T-cell (primary cell): ENCODE measurements around the gene NRSN2. TPM values are rescaled to one million over a fixed set of nuclear protein-coding genes. Genes with fewer than 3 reads are reported as not detected.

Experiments
- ATAC-seq, 4 experiments: fragments of 200-7000 bp in 3 of 4; fragments of 150-1000 bp in 1 of 4; cut with Tn5 transposase; replicated peaks in 1 of 4; 1 replicate in 3 of 4; 2 replicates in 1 of 4; pipeline ENCODE4 v1.10.0; 2021; ENCODE audit warnings: moderate library complexity in 3 of 4, mild to moderate bottlenecking in 2 of 4, moderate number of reproducible peaks in 1 of 4
- CTCF ChIA-PET, 2 donors: fragments of 300-600 bp; sonication (Branson Sonifier 250); formaldehyde crosslinking; loops; one replicate each; lab custom pipeline; 2022; ENCODE audit warnings: antibody characterized with exemption in 2 of 2; lab: Charles Lee
- POLR2A ChIA-PET, 2 donors: fragments of 300-600 bp; sonication (Branson Sonifier 250); formaldehyde crosslinking; loops; one replicate each; lab custom pipeline; 2022; ENCODE audit warnings: antibody characterized with exemption in 2 of 2; lab: Charles Lee
- DNase-seq, 35 experiments: peaks; one replicate each; pipeline versions ENCODE4 v3.0.0 to v3.0.0-alpha.2; 2013 to 2023
- H3K27ac ChIP-seq: one replicate; pipeline ENCODE4 v1.5.1; 2013; ENCODE audit warnings: low read length
- H3K27me3 ChIP-seq, 2 experiments: replicated peaks in 1 of 2; 1 replicate in 1 of 2; 2 replicates in 1 of 2; pipeline versions ENCODE4 v1.6.1 to v1.7.0; 2013; ENCODE audit warnings: low read length in 1 of 2, mixed read lengths in 1 of 2; ENCODE audit not compliant: control insufficient read depth in 2 of 2, insufficient read depth in 2 of 2; ENCODE audit errors: extremely low read depth in 1 of 2
- H3K36me3 ChIP-seq, 2 donors: 1 replicate in 1 of 2; 2 replicates in 1 of 2; pipeline versions ENCODE4 v1.6.1 to v1.7.0; 2013; ENCODE audit warnings: low read length in 1 of 2; ENCODE audit not compliant: control insufficient read depth in 2 of 2, insufficient read depth in 1 of 2; ENCODE audit errors: extremely low read depth in 1 of 2
- H3K4me1 ChIP-seq, 2 experiments: 1 replicate in 1 of 2; 2 replicates in 1 of 2; pipeline versions ENCODE4 v1.6.1 to v1.7.0; 2013; ENCODE audit warnings: low read length in 2 of 2, mixed read lengths in 1 of 2; ENCODE audit not compliant: insufficient read depth in 2 of 2, control insufficient read depth in 1 of 2; ENCODE audit errors: extremely low read depth in 1 of 2
- H3K4me3 ChIP-seq, 2 donors: 1 replicate in 1 of 2; 2 replicates in 1 of 2; pipeline versions ENCODE4 v1.5.1 to v1.7.0; 2013; ENCODE audit warnings: mild to moderate bottlenecking in 2 of 2, low read length in 1 of 2, moderate library complexity in 1 of 2; ENCODE audit not compliant: control insufficient read depth in 1 of 2; ENCODE audit errors: extremely low read depth in 1 of 2
- H3K9me3 ChIP-seq: 2 replicates; pipeline ENCODE4 v1.7.0; 2013
- H3K27ac Mint-ChIP-seq, 2 donors: one replicate each; pipeline ENCODE4 v1.8.0; 2020 to 2021; ENCODE audit warnings: mild to moderate bottlenecking in 2 of 2, mixed read lengths in 2 of 2
- H3K27me3 Mint-ChIP-seq, 2 donors: one replicate each; pipeline ENCODE4 v1.8.0; 2021 to 2022; ENCODE audit warnings: mixed read lengths in 2 of 2
- H3K36me3 Mint-ChIP-seq: one replicate; pipeline ENCODE4 v1.8.0; 2021; ENCODE audit warnings: mixed read lengths
- H3K4me1 Mint-ChIP-seq, 3 donors: one replicate each; pipeline ENCODE4 v1.8.0; 2020 to 2022; ENCODE audit warnings: mixed read lengths in 3 of 3, mild to moderate bottlenecking in 1 of 3
- H3K4me3 Mint-ChIP-seq, 3 donors: one replicate each; pipeline ENCODE4 v1.8.0; 2020 to 2022; ENCODE audit warnings: mild to moderate bottlenecking in 3 of 3, mixed read lengths in 3 of 3, moderate library complexity in 3 of 3
- H3K9me3 Mint-ChIP-seq, 3 donors: one replicate each; pipeline ENCODE4 v1.8.0; 2020 to 2022; ENCODE audit warnings: mixed read lengths in 3 of 3
- WGBS: methylation state at CpG from one replicate; pipeline ENCODE4 v1.1.5; 2013; ENCODE audit warnings: missing lambda C conversion rate; ENCODE audit not compliant: insufficient coverage; 5-methylcytosine and 5-hydroxymethylcytosine counted together
- total RNA-seq, 35 experiments: library from RNA in 6 of 35; stranded (reverse) in 6 of 35; fragments of 120-200 nt in 1 of 35; gene quantifications; one replicate each; pipeline versions ENCODE4 v1.2.1 to v1.2.4 and lab custom pipeline; 2013 to 2026

Gene NRSN2
- total RNA-seq, 5 donors from 2014 or later (not counting 1 experiment from before 2014, with no cell fraction given): 0.70 to 1.8 (median 1.3) TPM

- Histone ChIP-seq H3K4me3 (no peak overlapping the region), H3K27ac (no peak overlapping the region), H3K27me3 (peaks cover 0 to 5% of the 10 kb centered on the region in 2 experiments), H3K36me3 (no peaks in the 10 kb centered on the region), H3K4me1 (peaks cover 0 to 9% of the 10 kb centered on the region in 2 experiments), H3K9me3 (no peaks in the 10 kb centered on the region)
- H3K27me3 Mint-ChIP-seq: no peaks in the 10 kb centered on the region
- H3K27ac Mint-ChIP-seq: peak overlapping the region in 1 of 2 donors; percentile 58
- 92% methylated on average over 4 of the region's 11 CpGs for WGBS
- POLR2A ChIA-PET: no interaction called here
- no peaks in the 10 kb centered on the region for H3K36me3 Mint-ChIP-seq
- no peak overlapping the region for H3K4me3 Mint-ChIP-seq
- CTCF ChIA-PET: no interaction called here
- H3K9me3 Mint-ChIP-seq: no peaks in the 10 kb centered on the region
- peaks cover 18 to 27% (median 19%) of the 10 kb centered on the region in 3 donors for H3K4me1 Mint-ChIP-seq
- ATAC-seq (no peak), DNase-seq (no peak)
Observed at GRCh38 chr20:305745-306144, 41.2 kb upstream of the NRSN2 start.

GRCh38 chr20:308427-309038, 38.4 kb upstream of the NRSN2 start:
- 96% methylated on average over 4 of the region's 7 CpGs for WGBS

GRCh38 chr20:309306-309840, 37.5 kb upstream of the NRSN2 start:
- no peak overlapping the region for H3K27ac ChIP-seq
- CTCF ChIA-PET: no interaction called here
- POLR2A ChIA-PET: no interaction called here
- peak overlapping the region in 2 of 3 donors; percentile 34 to 83 for H3K4me3 Mint-ChIP-seq
- H3K27me3 Mint-ChIP-seq: no peaks in the 10 kb centered on the region
- peak overlapping the region; percentile 8 to 62 for H3K27ac Mint-ChIP-seq
- H3K9me3 Mint-ChIP-seq: no peaks in the 10 kb centered on the region
- H3K36me3 ChIP-seq: no peaks in the 10 kb centered on the region
- no peak for DNase-seq
- peaks cover 15% of the 10 kb centered on the region in 3 donors for H3K4me1 Mint-ChIP-seq
- H3K9me3 ChIP-seq: no peaks in the 10 kb centered on the region
- no peak for ATAC-seq
- H3K4me3 ChIP-seq: no peak overlapping the region
- WGBS: 67% methylated on average over 5 of the region's 6 CpGs
- H3K36me3 Mint-ChIP-seq: no peaks in the 10 kb centered on the region
- peaks cover 0 to 9% of the 10 kb centered on the region in 2 experiments for H3K4me1 ChIP-seq
- H3K27me3 ChIP-seq: peaks cover 0 to 5% of the 10 kb centered on the region in 2 experiments

More at GRCh38 chr20:308427-309038, 38.4 kb upstream of the NRSN2 start:
- no peaks in the 10 kb centered on the region for H3K27me3 Mint-ChIP-seq
- ChIA-PET CTCF (no interaction called here), POLR2A (no interaction called here)
- H3K36me3 ChIP-seq: no peaks in the 10 kb centered on the region
- peaks cover 0 to 5% of the 10 kb centered on the region in 2 experiments for H3K27me3 ChIP-seq
- ATAC-seq (no peak), DNase-seq (no peak)
- H3K4me1 ChIP-seq: peaks cover 0 to 9% of the 10 kb centered on the region in 2 experiments
- no peaks in the 10 kb centered on the region for H3K36me3 Mint-ChIP-seq
- H3K4me3 ChIP-seq: no peak overlapping the region
- no peaks in the 10 kb centered on the region for H3K9me3 Mint-ChIP-seq
- H3K4me3 Mint-ChIP-seq: no peak overlapping the region
- H3K9me3 ChIP-seq: no peaks in the 10 kb centered on the region
- H3K4me1 Mint-ChIP-seq: peaks cover 15% of the 10 kb centered on the region in 3 donors
- no peak overlapping the region for H3K27ac Mint-ChIP-seq
- H3K27ac ChIP-seq: no peak overlapping the region

- peak overlapping the region; percentile 29 to 31 for H3K4me3 ChIP-seq
Observed at GRCh38 chr20:309841-310644, 36.9 kb upstream of the NRSN2 start.

GRCh38 chr20:310645-311044, 36.3 kb upstream of the NRSN2 start:
- Histone ChIP-seq H3K27ac (no peak overlapping the region), H3K36me3 (no peaks in the 10 kb centered on the region), H3K9me3 (no peaks in the 10 kb centered on the region), H3K27me3 (peaks cover 0 to 5% of the 10 kb centered on the region in 2 experiments), H3K4me3 (peak overlapping the region; percentile 29 to 31), H3K4me1 (peaks cover 0 to 9% of the 10 kb centered on the region in 2 experiments)
- ATAC-seq (no peak), DNase-seq (no peak)
- no peaks in the 10 kb centered on the region for H3K9me3 Mint-ChIP-seq
- peak overlapping the region in 1 of 2 donors; percentile 28 for H3K27ac Mint-ChIP-seq
- no peaks in the 10 kb centered on the region for H3K36me3 Mint-ChIP-seq
- H3K4me3 Mint-ChIP-seq: peak overlapping the region; percentile 70 to 83 (median 72)
- WGBS: 20% methylated on average over 1 of the region's 7 CpGs
- CTCF ChIA-PET: interaction anchor here in 1 of 2 donors (0.6 to 0.7 kb wide), 2 partner anchors 44 to 46 kb away, joined by 3 read pairs; no protein-coding TSS in a partner anchor
- H3K27me3 Mint-ChIP-seq: no peaks in the 10 kb centered on the region
- POLR2A ChIA-PET: interaction anchor here in 1 of 2 donors (0.7 kb wide), 1 partner anchor 13 kb away, joined by 6 read pairs; the partner anchor contains the start of gene ZCCHC3
- peaks cover 15% of the 10 kb centered on the region in 3 donors for H3K4me1 Mint-ChIP-seq

More at GRCh38 chr20:309841-310644, 36.9 kb upstream of the NRSN2 start:
- POLR2A ChIA-PET: interaction anchor here in 1 of 2 donors (0.5 to 0.7 kb wide), 2 partner anchors 13 to 15 kb away, joined by 4 to 6 read pairs; partner anchors contain the start of gene ZCCHC3
- peak; percentile 93 to 100 (median 98) for ATAC-seq
- H3K4me3 Mint-ChIP-seq: peak overlapping the region; percentile 70 to 83 (median 72)
- CTCF ChIA-PET: interaction anchor here in 1 of 2 donors (0.6 to 0.7 kb wide), 2 partner anchors 43 to 45 kb away, joined by 3 read pairs; no protein-coding TSS in a partner anchor
- 31% methylated on average over 10 of the region's 31 CpGs for WGBS
- Histone ChIP-seq H3K9me3 (no peaks in the 10 kb centered on the region), H3K4me1 (peaks cover 0 to 9% of the 10 kb centered on the region in 2 experiments), H3K27me3 (peaks cover 0 to 5% of the 10 kb centered on the region in 2 experiments), H3K27ac (no peak overlapping the region), H3K36me3 (no peaks in the 10 kb centered on the region)
- H3K4me1 Mint-ChIP-seq: peaks cover 15% of the 10 kb centered on the region in 3 donors
- peak; percentile 45 to 87 (median 72) for DNase-seq
- H3K27ac Mint-ChIP-seq: peak overlapping the region in 1 of 2 donors; percentile 62
- H3K9me3 Mint-ChIP-seq: no peaks in the 10 kb centered on the region
- no peaks in the 10 kb centered on the region for H3K36me3 Mint-ChIP-seq
- H3K27me3 Mint-ChIP-seq: no peaks in the 10 kb centered on the region

GRCh38 chr20:311609-312008, 35.3 kb upstream of the NRSN2 start:
- Mint-ChIP-seq H3K4me1 (peaks cover 15% of the 10 kb centered on the region in 3 donors), H3K36me3 (peaks cover 4% of the 10 kb centered on the region), H3K4me3 (no peak overlapping the region), H3K27ac (no peak overlapping the region), H3K27me3 (no peaks in the 10 kb centered on the region), H3K9me3 (no peaks in the 10 kb centered on the region)
- Histone ChIP-seq H3K36me3 (no peaks in the 10 kb centered on the region), H3K27ac (no peak overlapping the region), H3K4me1 (peaks cover 0 to 9% of the 10 kb centered on the region in 2 experiments), H3K9me3 (no peaks in the 10 kb centered on the region), H3K27me3 (peaks cover 0 to 5% of the 10 kb centered on the region in 2 experiments), H3K4me3 (no peak overlapping the region)
- no CpG with 5 or more reads among the region's 7 CpGs for WGBS
- ChIA-PET POLR2A (no interaction called here), CTCF (interaction anchor here in 1 of 2 donors (0.6 to 1.4 kb wide), 2 partner anchors 11 to 17 kb away, joined by 4 to 7 read pairs; no protein-coding TSS in a partner anchor)
- DNase-seq: no peak
- no peak for ATAC-seq
